ENCODE measurements around the gene ORC6. TPM values are rescaled to one million over a fixed set of nuclear protein-coding genes. Genes with fewer than 3 reads are reported as not detected.
A peak's percentile ranks its signal among the peaks of the same experiment; 100 is the strongest.

Gene ORC6
- total RNA-seq, 1 donor from 2014 or later, result 68.2 TPM

GRCh38 chr16:46688101-46688653 lies 1.3 kb upstream of the ORC6 start:
- no peak overlapping the region for H3K27ac Mint-ChIP-seq
- H3K9me3 Mint-ChIP-seq, result no peaks in the 10 kb centered on the region
- peaks cover 39% of the 10 kb centered on the region for H3K4me1 Mint-ChIP-seq (ENCODE audit: low read depth)
- H3K36me3 Mint-ChIP-seq (ENCODE audit: low read depth), result peaks cover 9% of the 10 kb centered on the region
- no peak for DNase-seq (ENCODE audit: low spot score)
- H3K4me3 Mint-ChIP-seq, result no peak overlapping the region
- H3K27me3 Mint-ChIP-seq (ENCODE audit: insufficient read depth), result no peaks in the 10 kb centered on the region
- intact Hi-C loops (cut with micrococcal nuclease), result loop anchor here (1.0 to 10.0 kb wide), 9 partner anchors 15 to 1921 kb away; partner anchors contain the start of genes ABCC12 and NETO2

DNA sequence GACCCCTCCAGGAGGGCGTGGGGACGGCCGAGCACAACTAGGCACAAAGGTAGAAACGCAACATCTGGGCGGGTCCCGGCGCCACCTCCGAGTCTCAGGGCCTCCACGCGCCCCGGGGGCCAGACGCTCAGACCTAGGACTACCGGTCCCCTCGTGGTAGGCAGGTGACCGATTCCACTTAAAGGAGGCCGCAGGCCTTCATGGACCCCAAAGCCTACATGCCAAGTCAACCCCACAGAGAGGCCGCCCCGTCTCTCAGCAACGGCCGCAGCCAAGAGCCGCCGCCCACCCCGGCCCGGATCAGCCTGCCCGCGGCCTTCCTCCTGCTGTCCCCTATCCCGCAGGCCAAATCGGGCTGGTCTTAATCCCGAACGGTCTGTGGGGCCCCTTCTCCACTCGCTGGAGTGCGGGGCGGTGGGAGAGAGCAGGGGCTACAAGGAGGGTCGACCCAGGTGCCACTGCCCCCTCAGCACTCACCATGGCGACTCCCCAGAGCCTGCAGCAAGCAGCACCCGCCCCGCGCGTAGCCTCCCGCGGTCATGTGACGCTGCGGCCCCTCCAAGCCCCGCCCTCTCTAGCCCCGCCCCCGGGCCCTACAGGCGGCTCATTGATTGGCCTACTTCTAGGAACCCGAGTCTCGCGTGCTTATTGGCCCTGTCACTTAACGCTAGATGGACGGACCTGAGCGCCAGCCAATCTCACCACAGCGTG lies 650 bp upstream of the ORC6 start, which contains the start of gene VPS35:
TSS of gene VPS35 (minus strand) at position 525 of the 711 bp plus-strand sequence. CDS start at position 480, 45 bp downstream.
- no peaks in the 10 kb centered on the region for H3K27me3 Mint-ChIP-seq (ENCODE audit: insufficient read depth)
- H3K4me3 Mint-ChIP-seq, result no peak within 1 kb of the TSS
- intact Hi-C loops (cut with micrococcal nuclease), result loop anchor here (1.0 to 10.0 kb wide), 14 partner anchors 16 to 1920 kb away; partner anchors contain the start of genes ABCC12, C16orf87, DNAJA2 and GPT2

GRCh38 chr16:46690281-46691178 lies 1.1 kb downstream of the ORC6 start:
- intact Hi-C loops (cut with micrococcal nuclease), result no loop called here
- H3K27me3 Mint-ChIP-seq (ENCODE audit: insufficient read depth), result no peaks in the 10 kb centered on the region
- H3K9me3 Mint-ChIP-seq, result no peaks in the 10 kb centered on the region
- H3K4me1 Mint-ChIP-seq (ENCODE audit: low read depth), result peaks cover 20% of the 10 kb centered on the region
- H3K4me3 Mint-ChIP-seq, result no peak overlapping the region
- peaks cover 18% of the 10 kb centered on the region for H3K36me3 Mint-ChIP-seq (ENCODE audit: low read depth)
- DNase-seq (ENCODE audit: low spot score), result no peak
- H3K27ac Mint-ChIP-seq, result no peak overlapping the region

More for the DNA sequence above, 650 bp upstream of the ORC6 start, which contains the start of gene VPS35:
- peaks cover 33% of the 10 kb centered on the region for H3K4me1 Mint-ChIP-seq (ENCODE audit: low read depth)
- H3K36me3 Mint-ChIP-seq (ENCODE audit: low read depth), result peaks cover 9% of the 10 kb centered on the region
- DNase-seq (ENCODE audit: low spot score), result peak; percentile 100
- H3K27ac Mint-ChIP-seq, result no peak within 1 kb of the TSS
- H3K9me3 Mint-ChIP-seq, result no peaks in the 10 kb centered on the region

- intact Hi-C loops (cut with micrococcal nuclease), result no loop called here
- peaks cover 23% of the 10 kb centered on the region for H3K36me3 Mint-ChIP-seq (ENCODE audit: low read depth)
- peak overlapping the region; percentile 75 for H3K27ac Mint-ChIP-seq
- no peaks in the 10 kb centered on the region for H3K9me3 Mint-ChIP-seq
- DNase-seq (ENCODE audit: low spot score), result no peak
- H3K27me3 Mint-ChIP-seq (ENCODE audit: insufficient read depth), result no peaks in the 10 kb centered on the region
- peaks cover 16% of the 10 kb centered on the region for H3K4me1 Mint-ChIP-seq (ENCODE audit: low read depth)
- H3K4me3 Mint-ChIP-seq, result no peak overlapping the region
Observed at GRCh38 chr16:46691726-46692125, 2.3 kb downstream of the ORC6 start.

DNA sequence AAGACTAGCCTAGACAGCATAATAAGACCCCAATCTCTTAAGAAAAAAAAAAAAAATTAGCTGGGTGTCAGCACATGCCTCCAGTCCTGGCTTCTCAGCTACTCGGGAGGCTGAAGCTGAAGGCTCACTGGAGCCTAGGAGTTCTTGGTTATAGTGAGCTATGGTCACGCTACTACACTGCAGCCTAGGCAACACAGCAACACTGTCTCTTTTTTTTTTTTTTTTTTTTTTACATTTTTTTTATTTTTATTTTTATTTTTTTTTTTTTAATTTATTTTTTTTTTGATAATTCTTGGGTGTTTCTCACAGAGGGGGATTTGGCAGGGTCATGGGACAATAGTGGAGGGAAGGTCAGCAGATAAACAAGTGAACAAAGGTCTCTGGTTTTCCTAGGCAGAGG lies 4.1 kb downstream of the ORC6 start:
- no peak for DNase-seq (ENCODE audit: low spot score)
- intact Hi-C loops (cut with micrococcal nuclease), result no loop called here
- H3K9me3 Mint-ChIP-seq, result no peaks in the 10 kb centered on the region
- H3K4me3 Mint-ChIP-seq, result no peak overlapping the region
- H3K36me3 Mint-ChIP-seq (ENCODE audit: low read depth), result peaks cover 30% of the 10 kb centered on the region
- no peaks in the 10 kb centered on the region for H3K27me3 Mint-ChIP-seq (ENCODE audit: insufficient read depth)
- H3K27ac Mint-ChIP-seq, result no peak overlapping the region
- no peaks in the 10 kb centered on the region for H3K4me1 Mint-ChIP-seq (ENCODE audit: low read depth)

DNA sequence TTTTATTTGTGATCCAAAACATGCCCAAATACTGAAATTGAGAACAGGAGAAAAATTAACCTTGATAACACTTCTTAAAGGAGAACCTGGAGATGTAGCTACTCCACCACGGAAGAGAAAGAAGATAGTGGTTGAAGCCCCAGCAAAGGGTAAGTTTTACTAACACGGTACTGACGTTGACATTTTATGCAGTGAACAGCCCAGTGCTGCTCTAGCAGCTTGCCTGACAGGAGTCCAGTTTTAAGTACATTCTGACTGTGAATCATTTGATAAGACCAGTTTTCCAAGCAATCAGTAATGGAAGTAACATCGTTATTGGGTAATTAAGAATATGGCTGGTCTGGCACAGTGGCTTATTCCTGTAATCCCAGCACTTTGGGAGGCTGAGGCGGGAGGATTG lies 6.5 kb downstream of the ORC6 start:
- no peak overlapping the region for H3K27ac Mint-ChIP-seq
- intact Hi-C loops (cut with micrococcal nuclease), result no loop called here
- no peaks in the 10 kb centered on the region for H3K9me3 Mint-ChIP-seq
- H3K4me3 Mint-ChIP-seq, result no peak overlapping the region
- H3K27me3 Mint-ChIP-seq (ENCODE audit: insufficient read depth), result no peaks in the 10 kb centered on the region
- H3K36me3 Mint-ChIP-seq (ENCODE audit: low read depth), result peaks cover 30% of the 10 kb centered on the region
- no peaks in the 10 kb centered on the region for H3K4me1 Mint-ChIP-seq (ENCODE audit: low read depth)
- DNase-seq (ENCODE audit: low spot score), result no peak

DNA sequence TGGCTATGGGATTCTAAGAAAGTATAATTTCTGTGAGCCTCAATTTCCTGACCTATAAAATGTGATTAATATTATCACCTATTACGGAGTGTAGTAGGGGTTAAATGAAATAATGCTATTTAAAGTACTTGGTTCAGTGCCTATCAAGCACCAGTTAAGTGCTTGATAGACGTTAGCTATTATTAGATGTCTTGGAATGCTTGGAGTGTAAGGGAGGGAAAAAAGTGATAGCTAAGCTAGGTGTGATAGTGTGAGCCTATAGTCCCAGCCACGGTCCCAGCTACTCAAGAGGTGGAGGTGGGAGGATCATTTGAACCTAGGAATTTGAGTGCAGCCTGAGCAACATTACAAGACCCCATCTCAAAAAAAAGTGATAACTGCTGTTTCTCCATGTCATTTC lies 7.5 kb downstream of the ORC6 start:
- Mint-ChIP-seq H3K4me3 (no peak overlapping the region), H3K36me3 (ENCODE audit: low read depth) (peaks cover 22% of the 10 kb centered on the region), H3K27me3 (ENCODE audit: insufficient read depth) (no peaks in the 10 kb centered on the region), H3K4me1 (ENCODE audit: low read depth) (no peaks in the 10 kb centered on the region), H3K9me3 (no peaks in the 10 kb centered on the region), H3K27ac (no peak overlapping the region)
- intact Hi-C loops (cut with micrococcal nuclease), result no loop called here
- no peak for DNase-seq (ENCODE audit: low spot score)

DNA sequence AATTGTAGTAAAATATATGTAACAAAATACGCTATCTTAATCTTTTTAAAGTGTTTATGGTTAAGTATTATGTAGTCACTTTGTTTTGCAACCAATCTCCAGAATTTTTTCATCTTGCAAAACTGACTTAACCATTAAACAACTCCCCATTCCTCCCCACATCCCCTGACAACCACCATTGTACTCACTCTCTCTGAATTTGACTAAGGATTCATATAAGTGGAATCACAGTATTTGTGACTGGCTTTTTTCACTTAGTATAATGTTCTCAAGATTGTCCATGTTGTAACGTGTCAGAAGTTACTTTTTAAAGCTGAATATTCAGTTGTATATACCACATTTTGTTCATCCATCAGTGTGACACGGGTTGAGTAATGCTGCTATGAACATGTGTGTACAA lies 10.6 kb downstream of the ORC6 start:
- Mint-ChIP-seq H3K9me3 (no peaks in the 10 kb centered on the region), H3K4me3 (no peak overlapping the region), H3K27me3 (ENCODE audit: insufficient read depth) (no peaks in the 10 kb centered on the region), H3K36me3 (ENCODE audit: low read depth) (peaks cover 20% of the 10 kb centered on the region), H3K4me1 (ENCODE audit: low read depth) (no peaks in the 10 kb centered on the region), H3K27ac (no peak overlapping the region)
- no peak for DNase-seq (ENCODE audit: low spot score)
- intact Hi-C loops (cut with micrococcal nuclease), result no loop called here

DNA sequence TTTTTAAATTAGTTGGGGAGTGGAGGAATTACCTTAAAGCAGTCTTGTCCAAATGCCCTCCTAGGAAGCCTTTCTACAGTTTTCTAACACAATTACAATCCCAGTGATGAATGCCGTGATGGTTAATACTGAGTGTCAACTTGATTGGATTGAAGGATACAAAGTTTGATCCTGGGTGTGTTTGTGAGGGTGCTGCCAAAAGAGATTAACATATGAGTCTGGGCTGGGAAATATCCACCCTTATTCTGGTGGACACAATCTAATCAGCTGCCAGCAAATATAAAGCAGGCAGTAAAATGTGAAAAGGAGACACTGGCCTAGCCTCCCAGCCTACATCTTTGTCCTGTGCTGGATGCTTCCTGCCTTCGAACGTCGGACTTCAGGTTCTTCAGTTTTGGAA lies 12.2 kb downstream of the ORC6 start:
- peaks cover 4% of the 10 kb centered on the region for H3K4me1 Mint-ChIP-seq (ENCODE audit: low read depth)
- no peak overlapping the region for H3K4me3 Mint-ChIP-seq
- no peak for DNase-seq (ENCODE audit: low spot score)
- H3K36me3 Mint-ChIP-seq (ENCODE audit: low read depth), result peaks cover 11% of the 10 kb centered on the region
- H3K27ac Mint-ChIP-seq, result no peak overlapping the region
- no peaks in the 10 kb centered on the region for H3K9me3 Mint-ChIP-seq
- H3K27me3 Mint-ChIP-seq (ENCODE audit: insufficient read depth), result no peaks in the 10 kb centered on the region
- intact Hi-C loops (cut with micrococcal nuclease), result no loop called here

DNA sequence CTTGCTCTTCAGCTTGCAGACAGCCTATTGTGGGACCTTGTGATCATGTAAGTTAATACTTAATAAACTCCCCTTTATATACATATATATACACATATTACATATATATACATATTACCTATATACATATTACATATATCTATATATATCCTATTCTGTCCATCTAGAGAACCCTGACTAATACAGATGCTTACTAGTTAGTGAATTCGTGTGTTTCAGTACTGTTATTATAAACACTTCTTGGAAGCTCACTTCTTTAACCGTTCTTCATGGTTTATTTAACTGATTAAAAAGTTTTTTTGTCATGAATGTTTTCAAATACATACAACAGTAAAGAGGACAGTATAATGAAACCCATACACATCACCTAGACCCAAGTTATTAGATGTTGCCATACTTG lies 12.6 kb downstream of the ORC6 start:
- H3K27me3 Mint-ChIP-seq (ENCODE audit: insufficient read depth), result peaks cover under 1% of the 10 kb centered on the region

GRCh38 chr16:46706642-46707041 lies 17.2 kb downstream of the ORC6 start:
- no peak overlapping the region for H3K27ac Mint-ChIP-seq
- H3K27me3 Mint-ChIP-seq (ENCODE audit: insufficient read depth), result peaks cover 7% of the 10 kb centered on the region
- H3K4me1 Mint-ChIP-seq (ENCODE audit: low read depth), result peaks cover 9% of the 10 kb centered on the region

More for the DNA sequence above, 12.6 kb downstream of the ORC6 start:
- Mint-ChIP-seq H3K36me3 (ENCODE audit: low read depth) (peaks cover 9% of the 10 kb centered on the region), H3K4me1 (ENCODE audit: low read depth) (peaks cover 8% of the 10 kb centered on the region), H3K9me3 (no peaks in the 10 kb centered on the region), H3K4me3 (no peak overlapping the region), H3K27ac (no peak overlapping the region)
- no peak for DNase-seq (ENCODE audit: low spot score)
- intact Hi-C loops (cut with micrococcal nuclease), result no loop called here

DNA sequence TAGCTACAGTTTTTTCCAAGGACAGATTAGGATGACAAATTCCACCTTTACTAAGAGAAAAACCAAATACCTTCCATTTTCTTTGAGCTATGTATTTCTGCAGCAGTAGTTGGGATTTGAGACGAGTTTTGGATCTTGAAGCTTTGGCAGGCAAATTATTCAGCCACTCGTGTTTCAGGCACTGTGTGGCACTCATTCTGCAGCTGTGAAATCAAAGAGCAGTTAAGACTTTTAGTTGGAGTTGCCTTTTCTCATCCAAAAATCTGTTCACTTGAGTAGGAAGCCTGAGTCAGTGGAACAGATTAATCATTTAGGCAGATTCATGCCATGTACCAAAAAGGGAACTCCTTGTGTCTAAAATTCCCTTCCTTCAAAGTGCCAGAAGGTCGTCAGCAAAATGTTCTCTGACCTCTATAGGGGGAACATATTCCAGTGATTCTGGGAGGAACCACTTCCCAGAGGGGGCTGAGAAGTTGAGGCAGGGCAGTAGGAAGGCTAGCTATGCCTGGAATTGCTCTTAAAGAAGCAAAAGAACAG lies 20.1 kb downstream of the ORC6 start:
- Mint-ChIP-seq H3K4me3 (no peak overlapping the region), H3K27ac (no peak overlapping the region), H3K36me3 (ENCODE audit: low read depth) (no peaks in the 10 kb centered on the region), H3K4me1 (ENCODE audit: low read depth) (peaks cover 9% of the 10 kb centered on the region), H3K27me3 (ENCODE audit: insufficient read depth) (peaks cover 9% of the 10 kb centered on the region), H3K9me3 (no peaks in the 10 kb centered on the region)
- no peak for DNase-seq (ENCODE audit: low spot score)
- intact Hi-C loops (cut with micrococcal nuclease), result no loop called here

More at GRCh38 chr16:46706642-46707041, 17.2 kb downstream of the ORC6 start:
- intact Hi-C loops (cut with micrococcal nuclease), result no loop called here
- no peak for DNase-seq (ENCODE audit: low spot score)
- no peaks in the 10 kb centered on the region for H3K9me3 Mint-ChIP-seq
- peaks cover 5% of the 10 kb centered on the region for H3K36me3 Mint-ChIP-seq (ENCODE audit: low read depth)
- no peak overlapping the region for H3K4me3 Mint-ChIP-seq

Data from activated T-helper 1 cell treated with anti-CD3 and anti-CD28 coated beads, Interleukin-12 subunit alpha, Interleukin-12 subunit beta, Interleukin-2, Interleukin-4 antibody, amounts not matched to agents 30 ng/mL and 10 ng/mL and 1 ng/mL, durations not matched to agents 14 hours and 24 hours and 36 hours (primary cell).